ENCODE results near the gene FGD5.

Gene FGD5

DNA sequence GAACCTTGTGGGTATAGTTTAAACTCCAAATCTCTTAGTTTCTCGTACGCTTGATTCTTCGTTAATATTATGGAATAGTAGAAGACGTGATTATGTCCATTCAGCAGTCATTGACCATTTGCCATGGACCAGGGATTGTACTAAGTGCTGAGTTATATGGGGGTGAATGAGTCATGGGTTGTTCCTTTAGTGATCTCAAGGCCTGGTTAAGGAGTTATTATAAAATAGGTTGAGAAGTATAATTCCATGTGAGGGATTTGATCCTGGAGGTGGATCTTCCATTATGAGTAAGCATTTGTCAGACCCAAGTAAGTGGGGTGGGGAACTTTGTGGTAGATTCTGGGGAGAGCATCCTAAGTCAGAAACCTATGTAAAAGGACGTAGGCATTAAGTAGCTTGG, 144.0 kb downstream of the FGD5 start:
- H3K4me2 ChIP-seq (ENCODE audit: low read length) = no peak overlapping the region
- TF ChIP-seq, protein P1, sequence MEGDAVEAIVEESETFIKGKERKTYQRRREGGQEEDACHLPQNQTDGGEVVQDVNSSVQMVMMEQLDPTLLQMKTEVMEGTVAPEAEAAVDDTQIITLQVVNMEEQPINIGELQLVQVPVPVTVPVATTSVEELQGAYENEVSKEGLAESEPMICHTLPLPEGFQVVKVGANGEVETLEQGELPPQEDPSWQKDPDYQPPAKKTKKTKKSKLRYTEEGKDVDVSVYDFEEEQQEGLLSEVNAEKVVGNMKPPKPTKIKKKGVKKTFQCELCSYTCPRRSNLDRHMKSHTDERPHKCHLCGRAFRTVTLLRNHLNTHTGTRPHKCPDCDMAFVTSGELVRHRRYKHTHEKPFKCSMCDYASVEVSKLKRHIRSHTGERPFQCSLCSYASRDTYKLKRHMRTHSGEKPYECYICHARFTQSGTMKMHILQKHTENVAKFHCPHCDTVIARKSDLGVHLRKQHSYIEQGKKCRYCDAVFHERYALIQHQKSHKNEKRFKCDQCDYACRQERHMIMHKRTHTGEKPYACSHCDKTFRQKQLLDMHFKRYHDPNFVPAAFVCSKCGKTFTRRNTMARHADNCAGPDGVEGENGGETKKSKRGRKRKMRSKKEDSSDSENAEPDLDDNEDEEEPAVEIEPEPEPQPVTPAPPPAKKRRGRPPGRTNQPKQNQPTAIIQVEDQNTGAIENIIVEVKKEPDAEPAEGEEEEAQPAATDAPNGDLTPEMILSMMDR (IDR thresholded peaks at IDR 0.05) = no peak
- no peak overlapping the region for H3K4me3 ChIP-seq (ENCODE audit: low read depth, low read length)
- no peak overlapping the region for H2AFZ ChIP-seq
- no peaks in the 10 kb centered on the region for H3K27me3 ChIP-seq (ENCODE audit: control insufficient read depth, insufficient read depth, low read length)
- no peaks in the 10 kb centered on the region for H3K36me3 ChIP-seq (ENCODE audit: control insufficient read depth, insufficient read depth, low read length)
- peaks cover 3% of the 10 kb centered on the region for H3K4me1 ChIP-seq
- H3K9ac ChIP-seq = no peak overlapping the region
- H3K79me2 ChIP-seq = peaks cover 18% of the 10 kb centered on the region
- no peak overlapping the region for H3K27ac ChIP-seq
- no peaks in the 10 kb centered on the region for H3K9me3 ChIP-seq (ENCODE audit: control insufficient read depth, low read length)

GRCh38 chr3:14967285-14967684, 148.5 kb downstream of the FGD5 start:
- H3K4me2 ChIP-seq (ENCODE audit: low read length) = no peak overlapping the region
- peaks cover 17% of the 10 kb centered on the region for H3K79me2 ChIP-seq
- H3K27me3 ChIP-seq (ENCODE audit: control insufficient read depth, insufficient read depth, low read length) = no peaks in the 10 kb centered on the region
- H2AFZ ChIP-seq = no peak overlapping the region
- H3K4me1 ChIP-seq = no peaks in the 10 kb centered on the region
- TF ChIP-seq, protein P1 (IDR thresholded peaks at IDR 0.05) = no peak
- H3K9ac ChIP-seq = no peak overlapping the region
- H3K9me3 ChIP-seq (ENCODE audit: control insufficient read depth, low read length) = no peaks in the 10 kb centered on the region
- H3K4me3 ChIP-seq (ENCODE audit: low read depth, low read length) = no peak overlapping the region
- no peak overlapping the region for H3K27ac ChIP-seq
- H3K36me3 ChIP-seq (ENCODE audit: control insufficient read depth, insufficient read depth, low read length) = no peaks in the 10 kb centered on the region

DNA sequence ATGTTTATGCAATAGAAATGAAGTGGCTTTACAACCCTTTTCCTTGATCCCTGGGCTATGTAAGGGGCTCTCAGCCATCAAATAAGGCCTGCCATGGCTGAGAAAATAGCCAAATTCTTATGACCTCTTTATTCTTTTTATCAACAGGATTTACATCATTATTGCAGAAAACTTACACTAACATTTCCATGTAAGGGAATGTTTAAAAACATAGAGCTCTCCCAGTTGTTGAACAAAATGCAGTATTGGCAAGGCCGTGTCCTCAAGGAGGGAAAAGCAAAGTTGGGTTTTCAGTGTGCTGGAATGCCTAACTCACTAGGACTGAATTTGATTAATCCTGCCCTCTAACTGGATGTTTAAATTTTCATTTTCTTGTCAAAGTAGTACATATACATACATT, 150.9 kb downstream of the FGD5 start:
- Histone ChIP-seq H2AFZ (no peak overlapping the region), H3K9ac (no peak overlapping the region), H3K27ac (no peak overlapping the region), H3K79me2 (peaks cover 16% of the 10 kb centered on the region), H3K4me2 (ENCODE audit: low read length) (no peak overlapping the region), H3K4me3 (ENCODE audit: low read depth, low read length) (no peak overlapping the region), H3K36me3 (ENCODE audit: control insufficient read depth, insufficient read depth, low read length) (no peaks in the 10 kb centered on the region), H3K9me3 (ENCODE audit: control insufficient read depth, low read length) (no peaks in the 10 kb centered on the region), H3K27me3 (ENCODE audit: control insufficient read depth, insufficient read depth, low read length) (no peaks in the 10 kb centered on the region), H3K4me1 (no peaks in the 10 kb centered on the region)
- TF ChIP-seq, protein P1 (IDR thresholded peaks at IDR 0.05) = no peak

- Histone ChIP-seq H3K27me3 (ENCODE audit: control insufficient read depth, insufficient read depth, low read length) (no peaks in the 10 kb centered on the region), H3K27ac (no peak overlapping the region), H2AFZ (no peak overlapping the region), H3K36me3 (ENCODE audit: control insufficient read depth, insufficient read depth, low read length) (no peaks in the 10 kb centered on the region), H3K4me3 (ENCODE audit: low read depth, low read length) (no peak overlapping the region), H3K4me1 (no peaks in the 10 kb centered on the region), H3K9ac (no peak overlapping the region), H3K79me2 (peaks cover 15% of the 10 kb centered on the region), H3K4me2 (ENCODE audit: low read length) (no peak overlapping the region), H3K9me3 (ENCODE audit: control insufficient read depth, low read length) (no peaks in the 10 kb centered on the region)
- TF ChIP-seq, protein P1 (IDR thresholded peaks at IDR 0.05) = no peak
These were observed 157.6 kb downstream of the FGD5 start for GRCh38 chr3:14976317-14976716.

GRCh38 chr3:14980689-14981088, 161.9 kb downstream of the FGD5 start:
- no peaks in the 10 kb centered on the region for H3K9me3 ChIP-seq (ENCODE audit: control insufficient read depth, low read length)
- no peak overlapping the region for H3K27ac ChIP-seq
- no peak overlapping the region for H3K4me3 ChIP-seq (ENCODE audit: low read depth, low read length)
- H3K4me1 ChIP-seq = no peaks in the 10 kb centered on the region
- H3K4me2 ChIP-seq (ENCODE audit: low read length) = no peak overlapping the region
- H2AFZ ChIP-seq = no peak overlapping the region
- H3K9ac ChIP-seq = no peak overlapping the region
- peaks cover 10% of the 10 kb centered on the region for H3K79me2 ChIP-seq
- no peaks in the 10 kb centered on the region for H3K36me3 ChIP-seq (ENCODE audit: control insufficient read depth, insufficient read depth, low read length)
- TF ChIP-seq, protein P1 (IDR thresholded peaks at IDR 0.05) = no peak
- no peaks in the 10 kb centered on the region for H3K27me3 ChIP-seq (ENCODE audit: control insufficient read depth, insufficient read depth, low read length)

Measured in parathyroid adenoma (tissue), 2 donors.